SK-N-MC (cell line): ENCODE data around the gene SMPD1.

Experiments used
- DNase-seq: peaks from one replicate; pipeline ENCODE4 v3.0.0-alpha.2; 2011; ENCODE audit warnings: low read depth, low spot score
- H3K27ac ChIP-seq: fragments of 200-600 bp; sonication (generic); 2 replicates; pipeline ENCODE4 v1.5.1; 2016; ENCODE audit warnings: mixed run types
- H3K36me3 ChIP-seq: fragments of 200-600 bp; sonication (generic); 2 replicates; pipeline ENCODE4 v1.6.1; 2017; ENCODE audit warnings: antibody characterized with exemption, low read length, mixed read lengths; ENCODE audit not compliant: insufficient read depth
- H3K4me3 ChIP-seq: fragments of 200-600 bp; sonication (generic); 2 replicates; pipeline ENCODE4 v1.5.1; 2016
- H3K9ac ChIP-seq: fragments of 200-600 bp; sonication (generic); 2 replicates; pipeline ENCODE4 v1.8.0; 2017; ENCODE audit warnings: mixed run types, mixed read lengths; ENCODE audit not compliant: insufficient read length
- H3K9me3 ChIP-seq: fragments of 200-600 bp; sonication (generic); 2 replicates; pipeline ENCODE4 v1.6.1; 2017; ENCODE audit warnings: low read depth, mild to moderate bottlenecking, antibody characterized with exemption, low read length, moderate library complexity, mixed read lengths
- EZH2 ChIP-seq: fragments of 200-600 bp; sonication (generic); IDR thresholded peaks from one replicate; pipeline ENCODE4 v1.6.1; 2017; ENCODE audit warnings: antibody characterized with exemption
- FOXP2 ChIP-seq: optimal IDR thresholded peaks from 2 replicates; pipeline ENCODE3; 2011; ENCODE audit warnings: mild to moderate bottlenecking, moderate library complexity; ENCODE audit not compliant: insufficient read depth; ENCODE audit errors: extremely low read length, control extremely low read depth
- POLR2AphosphoS5 ChIP-seq: IDR thresholded peaks from 2 replicates; pipeline ENCODE4 v1.6.1; 2012; ENCODE audit warnings: mild to moderate bottlenecking, low read depth, low read length, borderline replicate concordance

The SMPD1 gene

DNA sequence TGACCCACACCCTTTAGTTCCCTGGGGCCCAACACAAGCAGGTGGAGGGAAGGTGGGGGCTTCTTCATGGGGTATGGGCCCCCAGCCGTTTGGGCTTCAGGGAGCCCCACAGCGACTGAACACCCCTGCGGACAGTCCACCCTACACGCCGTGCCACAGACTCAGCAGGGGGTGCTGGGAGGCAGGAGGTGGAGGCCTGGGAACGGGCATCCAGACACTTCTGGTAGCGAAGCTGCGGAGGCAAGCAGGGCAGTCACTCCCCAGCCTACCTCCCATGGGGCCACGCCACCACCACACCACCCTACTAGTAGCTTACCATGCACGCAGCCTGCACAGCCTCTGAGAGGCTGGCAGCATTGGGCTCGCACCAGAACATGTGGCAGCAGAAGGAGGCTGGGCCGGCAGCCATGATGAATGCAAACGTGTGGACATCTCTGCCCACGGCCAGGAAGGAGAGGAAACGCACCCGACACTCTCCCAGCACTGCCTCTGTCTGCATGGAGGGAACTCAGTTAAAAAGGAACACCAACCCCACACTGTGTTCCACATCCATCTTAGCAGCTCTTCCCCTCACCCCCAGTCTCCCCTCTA is 5.3 kb downstream of the SMPD1 start:
- DNase-seq = no peak
- Histone ChIP-seq H3K27ac (peak overlapping the region; percentile 14; the same call in 1 of the 2 replicates), H3K36me3 (peaks cover 26% of the 10 kb centered on the region), H3K4me3 (no peak overlapping the region), H3K9me3 (no peaks in the 10 kb centered on the region), H3K9ac (no peak overlapping the region)
- no peak for TF ChIP-seq EZH2
- TF ChIP-seq FOXP2 = no peak
- TF ChIP-seq POLR2AphosphoS5 = no peak

GRCh38 chr11:6397156-6397555 is 6.9 kb downstream of the SMPD1 start:
- H3K27ac ChIP-seq = peak overlapping the region; percentile 33
- TF ChIP-seq FOXP2 = no peak
- no peak for TF ChIP-seq EZH2
- TF ChIP-seq POLR2AphosphoS5 = no peak
- H3K9ac ChIP-seq = no peak overlapping the region
- H3K9me3 ChIP-seq = no peaks in the 10 kb centered on the region
- DNase-seq = no peak
- peaks cover 28% of the 10 kb centered on the region for H3K36me3 ChIP-seq
- no peak overlapping the region for H3K4me3 ChIP-seq

DNA sequence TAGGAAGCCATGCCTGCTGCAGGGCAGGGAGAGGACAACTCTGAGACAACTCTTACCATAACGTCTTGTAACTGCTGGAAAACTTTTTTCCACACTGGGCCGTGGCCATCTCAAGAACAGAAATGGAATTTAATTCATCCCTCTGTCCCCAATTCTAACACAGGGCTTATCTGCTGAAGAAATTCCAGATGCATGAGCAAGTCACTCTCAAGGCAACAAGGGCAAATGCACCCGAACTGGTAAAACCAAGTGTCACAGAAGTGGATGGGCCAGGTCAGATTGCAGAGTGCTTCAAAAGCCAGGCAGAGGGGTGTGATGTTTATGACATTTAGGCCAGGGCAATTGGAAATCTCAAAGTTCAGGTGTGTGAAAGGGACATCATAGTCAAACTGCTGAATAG is 7.4 kb downstream of the SMPD1 start:
- Histone ChIP-seq H3K27ac (no peak overlapping the region), H3K9ac (no peak overlapping the region), H3K9me3 (no peaks in the 10 kb centered on the region), H3K36me3 (peaks cover 27% of the 10 kb centered on the region), H3K4me3 (no peak overlapping the region)
- DNase-seq = no peak
- TF ChIP-seq EZH2 (no peak), POLR2AphosphoS5 (no peak), FOXP2 (no peak)

- Histone ChIP-seq H3K4me3 (no peak overlapping the region), H3K9me3 (no peaks in the 10 kb centered on the region), H3K27ac (no peak overlapping the region), H3K9ac (no peak overlapping the region), H3K36me3 (peaks cover 7% of the 10 kb centered on the region; the same call in 1 of the 2 replicates)
- DNase-seq = no peak
- TF ChIP-seq FOXP2 (no peak), EZH2 (no peak), POLR2AphosphoS5 (no peak)
Measured at GRCh38 chr11:6400431-6401345, 10.4 kb downstream of the SMPD1 start.

GRCh38 chr11:6401464-6401863 is 11.2 kb downstream of the SMPD1 start:
- no peak for DNase-seq
- peaks cover 7% of the 10 kb centered on the region; the same call in 1 of the 2 replicates for H3K36me3 ChIP-seq
- H3K9ac ChIP-seq = no peak overlapping the region
- H3K27ac ChIP-seq = no peak overlapping the region
- no peaks in the 10 kb centered on the region for H3K9me3 ChIP-seq
- TF ChIP-seq POLR2AphosphoS5 (no peak), FOXP2 (no peak), EZH2 (no peak)
- H3K4me3 ChIP-seq = no peak overlapping the region

- TF ChIP-seq POLR2AphosphoS5 = no peak
- no peak for TF ChIP-seq EZH2
- no peak for TF ChIP-seq FOXP2
- no peaks in the 10 kb centered on the region for H3K9me3 ChIP-seq
- H3K36me3 ChIP-seq = peaks cover 7% of the 10 kb centered on the region; the same call in 1 of the 2 replicates
- no peak overlapping the region for H3K9ac ChIP-seq
- no peak for DNase-seq
- no peak overlapping the region for H3K27ac ChIP-seq
- no peak overlapping the region for H3K4me3 ChIP-seq
Measured at GRCh38 chr11:6402061-6402470, 11.8 kb downstream of the SMPD1 start.

- no peak for DNase-seq
- no peak for TF ChIP-seq POLR2AphosphoS5
- TF ChIP-seq FOXP2 = no peak
- TF ChIP-seq EZH2 = no peak
- no peaks in the 10 kb centered on the region for H3K9me3 ChIP-seq
- H3K36me3 ChIP-seq = peaks cover 7% of the 10 kb centered on the region; the same call in 1 of the 2 replicates
- H3K27ac ChIP-seq = no peak overlapping the region
- H3K9ac ChIP-seq = no peak overlapping the region
- H3K4me3 ChIP-seq = no peak overlapping the region
Measured at GRCh38 chr11:6402561-6402981, 12.3 kb downstream of the SMPD1 start.

DNA sequence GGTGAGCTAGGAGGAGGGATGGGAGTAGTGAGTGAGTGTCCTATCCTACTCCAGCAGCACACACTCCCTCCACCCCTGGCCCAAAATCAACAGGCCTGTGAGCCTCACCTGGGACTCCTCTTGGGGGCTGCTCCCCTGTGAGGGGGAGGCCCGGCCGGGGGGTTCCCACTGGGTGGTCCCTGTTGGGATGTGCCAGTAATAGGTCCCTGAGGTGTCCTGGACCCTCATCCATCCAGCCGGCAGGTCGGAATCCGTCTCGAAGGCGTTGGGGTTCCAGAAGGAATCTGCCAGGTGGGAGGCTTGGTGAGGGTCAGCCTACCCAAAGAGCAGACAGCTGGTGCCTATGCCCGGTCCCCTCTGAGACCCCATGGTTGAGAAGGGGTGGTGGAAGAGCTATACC is 13.3 kb downstream of the SMPD1 start:
- TF ChIP-seq POLR2AphosphoS5 = no peak
- no peak for TF ChIP-seq FOXP2
- TF ChIP-seq EZH2 = no peak
- DNase-seq = no peak
- Histone ChIP-seq H3K9ac (no peak overlapping the region), H3K27ac (no peak overlapping the region), H3K9me3 (no peaks in the 10 kb centered on the region), H3K36me3 (peaks cover 7% of the 10 kb centered on the region; the same call in 1 of the 2 replicates), H3K4me3 (no peak overlapping the region)
